ENCODE data around the gene SNX11. TPM values are rescaled to one million over a fixed set of nuclear protein-coding genes. Genes with fewer than 3 reads are reported as not detected.

Gene SNX11
- total and polyA plus RNA-seq, 2 donors (not counting 1 experiment from before 2014, with no cell fraction given): 12.6 to 17.7 TPM

- Histone ChIP-seq H4K20me1 (ENCODE audit: control insufficient read depth, extremely low read depth, insufficient read depth, low read length) (no peaks in the 10 kb centered on the region), H3K27me3 (ENCODE audit: control insufficient read depth, insufficient read depth, low read length) (no peaks in the 10 kb centered on the region), H2AFZ (ENCODE audit: low read length) (no peak overlapping the region), H3K36me3 (ENCODE audit: control insufficient read depth, insufficient read depth, low read length) (peaks cover 12% of the 10 kb centered on the region), H3K4me3 (replicated peaks in 1 of 4; ENCODE audit: control extremely low read depth in 1 of 4, insufficient read depth in 1 of 4, low read depth in 3 of 4, low read length in 4 of 4) (no peak overlapping the region), H3K4me2 (ENCODE audit: extremely low read depth, insufficient read depth, low read length) (no peak overlapping the region), H3K79me2 (ENCODE audit: control insufficient read depth, insufficient read depth, low read length) (peaks cover 3% of the 10 kb centered on the region), H3K27ac (ENCODE audit: insufficient read depth, low read length) (no peak overlapping the region), H3K9ac (ENCODE audit: insufficient read depth, low read length) (no peak overlapping the region), H3K4me1 (ENCODE audit: control insufficient read depth, extremely low read depth, insufficient read depth, low read length) (peaks cover 4% of the 10 kb centered on the region), H3K9me3 (ENCODE audit: control insufficient read depth, insufficient read depth, low read depth, low read length) (no peaks in the 10 kb centered on the region)
- no peak for TF ChIP-seq EZH2 (IDR thresholded peaks at IDR 0.05; ENCODE audit: low read length, missing control alignments)
- TF ChIP-seq, protein P1, sequence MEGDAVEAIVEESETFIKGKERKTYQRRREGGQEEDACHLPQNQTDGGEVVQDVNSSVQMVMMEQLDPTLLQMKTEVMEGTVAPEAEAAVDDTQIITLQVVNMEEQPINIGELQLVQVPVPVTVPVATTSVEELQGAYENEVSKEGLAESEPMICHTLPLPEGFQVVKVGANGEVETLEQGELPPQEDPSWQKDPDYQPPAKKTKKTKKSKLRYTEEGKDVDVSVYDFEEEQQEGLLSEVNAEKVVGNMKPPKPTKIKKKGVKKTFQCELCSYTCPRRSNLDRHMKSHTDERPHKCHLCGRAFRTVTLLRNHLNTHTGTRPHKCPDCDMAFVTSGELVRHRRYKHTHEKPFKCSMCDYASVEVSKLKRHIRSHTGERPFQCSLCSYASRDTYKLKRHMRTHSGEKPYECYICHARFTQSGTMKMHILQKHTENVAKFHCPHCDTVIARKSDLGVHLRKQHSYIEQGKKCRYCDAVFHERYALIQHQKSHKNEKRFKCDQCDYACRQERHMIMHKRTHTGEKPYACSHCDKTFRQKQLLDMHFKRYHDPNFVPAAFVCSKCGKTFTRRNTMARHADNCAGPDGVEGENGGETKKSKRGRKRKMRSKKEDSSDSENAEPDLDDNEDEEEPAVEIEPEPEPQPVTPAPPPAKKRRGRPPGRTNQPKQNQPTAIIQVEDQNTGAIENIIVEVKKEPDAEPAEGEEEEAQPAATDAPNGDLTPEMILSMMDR (conservative IDR thresholded peaks at IDR 0.05 in 1 of 2, IDR thresholded peaks at IDR 0.05 in 1 of 2; ENCODE audit: low read depth in 1 of 2, low read length in 2 of 2): no peak
- no peak for DNase-seq (ENCODE audit: low read depth in 2 of 2)
Measured at GRCh38 chr17:48064638-48065037, 42.9 kb upstream of the SNX11 start.

GRCh38 chr17:48066192-48066591 is 41.4 kb upstream of the SNX11 start:
- Histone ChIP-seq H3K27me3 (ENCODE audit: control insufficient read depth, insufficient read depth, low read length) (no peaks in the 10 kb centered on the region), H3K9me3 (ENCODE audit: control insufficient read depth, insufficient read depth, low read depth, low read length) (no peaks in the 10 kb centered on the region), H4K20me1 (ENCODE audit: control insufficient read depth, extremely low read depth, insufficient read depth, low read length) (no peaks in the 10 kb centered on the region), H3K9ac (ENCODE audit: insufficient read depth, low read length) (no peak overlapping the region), H3K4me3 (replicated peaks in 1 of 4; ENCODE audit: control extremely low read depth in 1 of 4, insufficient read depth in 1 of 4, low read depth in 3 of 4, low read length in 4 of 4) (no peak overlapping the region), H3K4me1 (ENCODE audit: control insufficient read depth, extremely low read depth, insufficient read depth, low read length) (peaks cover 4% of the 10 kb centered on the region), H3K27ac (ENCODE audit: insufficient read depth, low read length) (no peak overlapping the region), H3K4me2 (ENCODE audit: extremely low read depth, insufficient read depth, low read length) (no peak overlapping the region), H3K36me3 (ENCODE audit: control insufficient read depth, insufficient read depth, low read length) (peaks cover 7% of the 10 kb centered on the region), H2AFZ (ENCODE audit: low read length) (no peak overlapping the region), H3K79me2 (ENCODE audit: control insufficient read depth, insufficient read depth, low read length) (no peaks in the 10 kb centered on the region)
- no peak for DNase-seq (ENCODE audit: low read depth in 2 of 2)
- TF ChIP-seq EZH2 (IDR thresholded peaks at IDR 0.05; ENCODE audit: low read length, missing control alignments): no peak
- TF ChIP-seq, protein P1 (conservative IDR thresholded peaks at IDR 0.05 in 1 of 2, IDR thresholded peaks at IDR 0.05 in 1 of 2; ENCODE audit: low read depth in 1 of 2, low read length in 2 of 2): no peak

- Histone ChIP-seq H3K9me3 (ENCODE audit: control insufficient read depth, insufficient read depth, low read depth, low read length) (no peaks in the 10 kb centered on the region), H3K4me3 (replicated peaks in 1 of 4; ENCODE audit: control extremely low read depth in 1 of 4, insufficient read depth in 1 of 4, low read depth in 3 of 4, low read length in 4 of 4) (no peak overlapping the region), H2AFZ (ENCODE audit: low read length) (no peak overlapping the region), H3K27me3 (ENCODE audit: control insufficient read depth, insufficient read depth, low read length) (no peaks in the 10 kb centered on the region), H4K20me1 (ENCODE audit: control insufficient read depth, extremely low read depth, insufficient read depth, low read length) (no peaks in the 10 kb centered on the region), H3K79me2 (ENCODE audit: control insufficient read depth, insufficient read depth, low read length) (no peaks in the 10 kb centered on the region), H3K4me2 (ENCODE audit: extremely low read depth, insufficient read depth, low read length) (no peak overlapping the region), H3K27ac (ENCODE audit: insufficient read depth, low read length) (no peak overlapping the region), H3K9ac (ENCODE audit: insufficient read depth, low read length) (no peak overlapping the region), H3K36me3 (ENCODE audit: control insufficient read depth, insufficient read depth, low read length) (peaks cover 7% of the 10 kb centered on the region), H3K4me1 (ENCODE audit: control insufficient read depth, extremely low read depth, insufficient read depth, low read length) (peaks cover 4% of the 10 kb centered on the region)
- DNase-seq (ENCODE audit: low read depth in 2 of 2): no peak
- TF ChIP-seq, protein P1 (conservative IDR thresholded peaks at IDR 0.05 in 1 of 2, IDR thresholded peaks at IDR 0.05 in 1 of 2; ENCODE audit: low read depth in 1 of 2, low read length in 2 of 2): peak in 1 of 2 donors; percentile 15
- no peak for TF ChIP-seq EZH2 (IDR thresholded peaks at IDR 0.05; ENCODE audit: low read length, missing control alignments)
Measured at GRCh38 chr17:48066656-48067055, 40.9 kb upstream of the SNX11 start.
